HG03571 (cell line): ENCODE measurements around the gene PAX6.
"Not testable (repeated sequence)": the region's sequence is repeated elsewhere in the genome, so short reads cannot be mapped to it uniquely, and the experiment has no call there.

Source experiments
- ATAC-seq: cut with Tn5 transposase; IDR thresholded peaks from one replicate; pipeline ENCODE4 v1.9.1; 2021; ENCODE audit not compliant: unreplicated experiment

The PAX6 gene

DNA sequence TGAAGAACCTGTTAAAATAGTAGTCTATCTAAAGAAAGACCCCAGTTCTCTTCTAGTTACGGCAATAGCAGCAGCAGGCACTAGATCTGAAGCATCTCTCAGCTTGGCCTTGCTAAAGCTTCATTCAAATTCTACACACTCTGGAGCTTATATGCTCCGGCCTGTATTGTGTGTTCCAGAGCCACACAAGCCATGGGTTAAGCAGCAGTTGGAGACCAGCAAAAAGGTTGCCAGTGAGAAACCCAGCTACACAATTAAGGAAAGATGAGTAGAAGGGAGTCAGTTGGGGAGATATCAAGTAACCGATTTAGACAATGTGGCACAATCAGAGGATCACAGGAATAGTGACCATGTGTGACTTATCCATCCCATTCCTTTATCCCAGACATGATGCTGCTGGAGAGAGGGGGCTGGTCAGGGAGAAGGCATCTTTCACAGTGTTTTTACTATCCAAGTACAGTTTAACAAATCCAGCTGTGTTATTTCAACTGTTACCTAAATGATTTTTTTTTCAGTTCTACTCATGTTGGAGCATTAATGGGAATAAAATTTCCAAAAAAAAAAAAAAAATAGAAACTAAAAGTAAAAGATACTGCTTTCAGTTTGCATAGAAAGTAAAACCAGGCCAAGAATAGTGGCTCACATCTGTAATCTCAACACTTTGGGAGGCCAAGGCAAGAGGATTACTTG is 41.0 kb downstream of the PAX6 start:
- ATAC-seq: no peak

DNA sequence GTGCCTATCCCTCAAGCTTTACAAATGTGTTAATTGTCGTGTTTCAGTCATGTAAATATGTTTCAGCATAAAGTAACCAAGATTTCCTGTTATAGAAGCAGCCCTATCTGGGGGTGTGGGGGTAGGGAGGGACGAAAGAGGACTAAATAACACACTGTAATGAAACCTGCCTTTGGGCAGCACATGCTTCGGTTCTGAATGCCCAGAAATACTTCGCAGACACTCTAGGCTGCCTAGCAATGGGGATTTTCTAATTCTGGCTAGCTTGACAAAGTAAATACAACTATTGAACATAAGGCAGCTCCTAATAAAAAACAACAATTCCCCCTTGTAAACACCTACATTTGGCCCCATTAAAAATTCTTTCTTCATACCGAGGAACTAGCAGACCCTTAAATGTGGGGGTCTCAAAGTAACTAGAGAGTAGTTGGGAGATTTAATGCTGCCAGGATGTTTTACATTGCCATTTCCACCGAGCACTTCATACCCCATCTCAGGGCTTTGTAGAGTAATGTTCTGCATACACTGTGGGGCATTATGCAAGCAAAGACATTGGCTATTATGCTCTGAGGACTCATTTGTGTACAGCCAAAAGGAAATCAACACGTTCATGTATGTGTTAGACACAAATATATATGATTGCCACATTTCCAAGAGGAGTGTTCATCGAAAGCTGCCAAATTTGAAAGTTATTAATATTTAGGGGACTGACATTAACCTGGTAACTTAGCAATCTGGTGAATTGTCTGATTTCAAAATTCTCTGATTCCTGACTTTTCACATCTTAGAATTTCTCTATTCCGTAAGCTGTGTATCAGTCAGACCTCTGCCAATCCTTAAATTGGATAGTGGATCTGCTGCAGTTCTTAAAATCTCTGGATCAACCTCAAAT is 42.1 kb downstream of the PAX6 start:
- no peak for ATAC-seq

DNA sequence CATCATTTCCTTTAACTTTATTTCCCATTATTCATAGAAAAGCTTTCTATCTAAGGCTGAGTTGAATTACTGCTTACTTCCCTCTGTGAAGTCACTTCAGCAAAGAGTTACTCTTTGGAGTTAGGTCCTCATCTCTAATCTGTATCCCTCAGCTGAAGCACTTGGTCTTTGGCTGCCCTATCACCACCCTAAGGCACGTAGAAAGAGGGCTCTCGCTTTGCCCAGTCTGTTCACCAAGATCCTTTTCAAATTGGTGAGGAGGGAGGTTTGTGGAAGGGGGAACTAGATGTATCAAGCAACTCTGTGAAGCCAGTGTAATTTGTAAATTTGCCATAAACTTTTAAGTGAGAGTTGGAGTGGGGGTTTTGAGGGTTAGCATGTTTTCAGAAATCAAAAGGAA is 43.4 kb downstream of the PAX6 start:
- no peak for ATAC-seq

DNA sequence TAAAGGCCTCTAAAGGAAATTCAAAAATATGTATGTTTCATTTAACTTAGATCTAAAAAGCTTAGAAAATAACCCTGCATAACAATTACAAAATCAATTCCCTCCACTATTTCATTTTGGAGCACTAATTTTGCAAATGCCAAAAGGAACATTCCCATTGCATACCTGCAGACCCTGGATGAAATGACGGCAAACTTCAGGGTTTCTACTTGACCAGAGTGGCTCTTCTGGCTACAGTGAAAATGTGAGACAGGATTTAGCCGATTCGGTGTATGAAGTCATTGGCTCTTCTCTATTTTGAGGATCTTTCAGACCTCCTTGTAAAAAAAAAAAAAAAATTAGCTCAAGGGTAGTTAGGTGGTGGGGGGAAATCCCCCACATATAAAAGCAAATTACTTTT is 44.1 kb downstream of the PAX6 start:
- ATAC-seq: no peak

DNA sequence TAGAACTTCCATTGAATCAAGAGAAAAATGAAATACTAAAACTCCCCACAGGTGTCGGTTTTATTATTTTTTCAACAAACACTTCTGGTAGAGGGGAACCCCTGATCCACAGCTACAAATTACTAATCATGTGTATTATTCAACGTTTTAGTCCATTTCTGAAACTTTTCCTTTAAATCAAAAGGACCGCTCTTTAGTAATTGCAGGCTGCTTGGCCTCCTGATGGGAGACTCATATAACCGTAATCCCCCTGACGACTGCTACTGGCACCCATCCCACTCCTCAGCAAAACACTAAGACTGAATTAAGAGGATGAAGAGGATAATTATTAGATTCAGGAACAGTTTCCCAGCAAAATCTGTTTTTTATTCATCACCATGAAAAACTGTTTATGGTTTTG is 46.4 kb downstream of the PAX6 start:
- no peak for ATAC-seq

DNA sequence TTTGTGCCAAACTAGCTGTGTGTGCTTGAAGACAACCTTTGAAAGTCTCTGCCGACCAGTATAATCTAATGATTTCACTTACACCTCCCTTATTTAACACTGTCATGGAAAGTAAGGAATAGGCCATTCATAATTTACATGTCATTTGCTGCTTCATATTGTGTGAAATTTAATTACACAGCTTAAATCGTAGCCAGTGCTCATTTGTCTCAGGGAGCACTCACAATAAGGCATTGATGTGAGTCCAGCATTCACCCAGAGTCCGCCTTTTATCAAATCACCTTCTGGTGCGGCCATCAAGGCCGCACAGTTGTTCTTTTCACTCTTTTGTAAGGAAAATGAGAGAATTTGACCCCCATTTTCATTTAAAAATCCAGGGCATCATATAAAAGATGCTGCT is 46.9 kb downstream of the PAX6 start:
- ATAC-seq: no peak

DNA sequence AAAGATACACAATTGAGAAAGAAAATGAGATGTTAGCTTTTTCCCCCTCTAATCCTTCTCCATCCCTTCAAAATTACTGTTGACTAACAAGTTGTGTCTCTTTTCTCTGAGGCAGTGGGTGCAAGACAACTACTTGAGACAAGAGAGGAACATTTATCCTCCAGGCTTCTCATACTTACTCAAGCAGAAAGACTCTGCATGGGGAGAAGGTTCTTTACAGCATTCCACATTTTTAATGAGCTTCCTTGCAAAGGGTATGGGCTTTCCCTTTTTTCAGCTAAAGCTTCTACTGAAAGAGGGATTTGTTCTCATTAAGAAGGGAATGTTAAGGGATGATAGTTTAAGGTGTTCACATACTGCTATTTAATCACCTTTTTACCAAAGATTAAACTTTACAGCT is 47.8 kb downstream of the PAX6 start:
- no peak for ATAC-seq

DNA sequence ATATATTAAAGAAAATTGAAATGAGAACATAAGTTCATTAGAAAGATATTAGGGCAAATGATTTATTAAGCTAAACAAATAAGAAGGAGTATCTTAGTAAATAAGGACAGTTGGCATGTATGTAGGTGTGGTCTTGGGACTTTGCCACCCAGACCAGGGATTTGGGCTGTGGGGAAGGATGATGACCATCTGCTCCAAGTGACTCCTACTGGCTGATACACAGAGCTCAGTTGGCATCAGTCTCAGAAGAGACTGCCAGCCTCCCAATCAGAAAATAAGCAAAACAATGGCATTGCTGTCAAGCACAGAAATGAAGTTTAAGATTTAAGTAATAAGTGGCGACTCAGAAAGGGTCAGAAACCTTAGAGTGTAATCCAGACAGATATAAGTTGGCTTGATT is 49.5 kb downstream of the PAX6 start:
- no peak for ATAC-seq

DNA sequence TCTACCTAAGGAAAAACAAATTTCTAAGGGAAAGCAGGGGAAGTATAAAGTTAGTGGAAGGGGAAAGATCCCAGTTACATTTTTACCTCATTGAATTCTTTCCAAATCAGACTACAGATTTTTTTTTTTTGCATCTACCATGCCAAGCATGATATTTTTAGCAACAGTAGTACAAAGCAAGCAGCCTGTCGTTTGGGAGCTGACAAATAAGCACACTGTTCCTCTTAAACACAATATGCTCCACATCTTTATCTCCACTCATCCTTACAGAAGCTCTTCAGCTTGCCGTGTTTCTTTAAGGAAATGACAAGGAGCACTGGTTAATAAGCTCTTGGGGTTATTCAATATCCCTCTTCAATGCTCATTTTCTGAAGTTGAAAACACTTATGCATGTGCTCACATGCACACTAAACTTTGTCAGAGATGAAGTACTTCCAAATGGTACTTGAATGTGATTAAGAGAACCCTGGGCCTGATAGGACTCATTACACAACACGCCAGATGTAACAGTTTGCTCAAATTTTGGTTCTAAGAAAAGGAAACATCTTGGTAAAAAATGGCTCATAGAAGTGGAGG is 53.8 kb downstream of the PAX6 start:
- no peak for ATAC-seq

DNA sequence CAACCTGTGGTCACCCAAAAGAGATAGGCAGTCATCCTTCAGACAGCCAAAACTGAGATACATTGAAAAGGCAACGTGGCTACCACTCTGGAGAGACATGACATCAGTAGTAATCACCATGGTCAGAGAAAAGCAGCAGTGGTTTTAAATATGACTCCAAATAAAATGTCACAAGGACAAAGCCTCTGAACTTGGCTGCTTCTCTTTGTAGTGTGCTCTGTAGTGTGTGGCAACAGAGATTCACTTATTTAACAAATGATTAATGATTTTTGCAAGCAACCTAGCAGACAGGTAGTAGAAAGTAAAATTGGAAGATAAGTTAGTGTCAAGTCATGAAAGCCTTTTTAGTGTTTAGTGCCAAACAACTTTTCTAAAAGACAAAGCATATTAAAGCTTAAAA is 63.5 kb downstream of the PAX6 start:
- no peak for ATAC-seq

DNA sequence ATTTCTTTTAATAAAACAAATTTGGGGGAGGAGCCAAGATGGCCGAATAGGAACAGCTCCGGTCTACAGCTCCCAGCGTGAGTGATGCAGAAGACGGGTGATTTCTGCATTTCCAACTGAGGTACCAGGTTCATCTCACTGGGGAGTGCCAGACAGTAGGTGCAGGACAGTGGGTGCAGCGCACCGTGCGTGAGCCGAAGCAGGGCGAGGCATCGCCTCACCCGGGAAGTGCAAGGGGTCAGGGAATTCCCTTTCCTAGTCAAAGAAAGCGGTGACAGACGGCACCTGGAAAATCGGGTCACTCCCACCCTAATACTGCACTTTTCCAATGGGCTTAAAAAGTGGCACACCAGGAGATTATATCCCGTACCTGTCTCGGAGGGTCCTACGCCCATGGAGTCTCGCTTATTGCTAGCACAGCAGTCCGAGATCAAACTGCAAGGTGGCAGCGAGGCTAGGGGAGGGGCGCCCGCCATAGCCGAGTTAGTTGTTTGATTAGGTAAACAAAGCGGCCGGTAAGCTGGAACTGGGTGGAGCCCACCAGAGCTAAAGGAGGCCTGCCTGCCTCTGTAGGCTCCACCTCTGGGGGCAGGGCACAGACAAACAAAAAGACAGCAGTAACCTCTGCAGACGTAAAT is 70.3 kb downstream of the PAX6 start:
- ATAC-seq: not testable (repeated sequence)

DNA sequence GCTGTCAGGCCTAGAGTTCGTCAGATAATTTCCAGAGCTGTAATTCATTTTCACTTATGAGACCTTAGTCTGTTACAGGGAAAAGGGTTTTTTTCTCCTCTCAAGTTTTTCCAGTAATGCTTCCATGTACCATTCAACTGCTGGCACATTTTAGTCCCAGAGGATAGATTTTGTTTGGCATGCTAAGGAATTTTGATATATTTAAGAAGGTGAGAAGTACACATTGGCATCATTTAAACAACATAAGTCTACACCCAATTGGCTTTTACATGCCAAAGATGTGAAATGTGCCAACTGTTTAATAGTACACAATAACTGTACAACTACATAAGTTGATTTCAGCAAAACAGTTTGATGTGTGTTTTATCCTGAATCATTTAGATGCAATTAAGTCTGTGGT is 71.0 kb downstream of the PAX6 start:
- no peak for ATAC-seq
